Gastrocnemius medialis (tissue), 4 donors: ENCODE measurements around the gene CHDH.

Experiments
- CTCF ChIP-seq, 5 experiments: fragments of 450-650 bp in 3 of 5; fragments of 200-600 bp in 2 of 5; sonication (generic) in 2 of 5; IDR thresholded peaks in 4 of 5; conservative IDR thresholded peaks in 1 of 5; 1 replicate in 4 of 5; 2 replicates in 1 of 5; pipeline ENCODE4 v1.5.1; 2016 to 2019; ENCODE audit warnings: antibody characterized with exemption in 5 of 5, mild to moderate bottlenecking in 3 of 5, moderate library complexity in 3 of 5
- POLR2A ChIP-seq, 2 donors: fragments of 450-650 bp; IDR thresholded peaks; one replicate each; pipeline ENCODE4 v1.6.1; 2017; ENCODE audit warnings: antibody characterized with exemption in 2 of 2, mild to moderate bottlenecking in 2 of 2, moderate library complexity in 2 of 2

GRCh38 chr3:53860196-53860595 is 14.0 kb upstream of the CHDH start:
- TF ChIP-seq CTCF (IDR thresholded peaks at IDR 0.05 in 4 of 5, conservative IDR thresholded peaks at IDR 0.05 in 1 of 5), result no peak
- TF ChIP-seq POLR2A (IDR thresholded peaks at IDR 0.05), result no peak
